OCI-LY7 (cell line): Measurements from ENCODE around the gene TMCO1.

Source experiments
- EZH2phosphoT487 ChIP-seq: fragments of 200-600 bp; sonication (generic); IDR thresholded peaks from 2 replicates; pipeline ENCODE4 v1.6.1; 2018; ENCODE audit warnings: low read depth, borderline replicate concordance, mild to moderate bottlenecking, mixed run types, antibody characterized with exemption, low read length, moderate library complexity, mixed read lengths
- TF ChIP-seq, protein P1 (sequence below): fragments of 200-600 bp; sonication (generic); conservative IDR thresholded peaks from 2 replicates; pipeline ENCODE4 v1.5.1; 2014; ENCODE audit warnings: mild to moderate bottlenecking, antibody characterized with exemption, low read length, moderate library complexity, mixed read lengths

DNA sequence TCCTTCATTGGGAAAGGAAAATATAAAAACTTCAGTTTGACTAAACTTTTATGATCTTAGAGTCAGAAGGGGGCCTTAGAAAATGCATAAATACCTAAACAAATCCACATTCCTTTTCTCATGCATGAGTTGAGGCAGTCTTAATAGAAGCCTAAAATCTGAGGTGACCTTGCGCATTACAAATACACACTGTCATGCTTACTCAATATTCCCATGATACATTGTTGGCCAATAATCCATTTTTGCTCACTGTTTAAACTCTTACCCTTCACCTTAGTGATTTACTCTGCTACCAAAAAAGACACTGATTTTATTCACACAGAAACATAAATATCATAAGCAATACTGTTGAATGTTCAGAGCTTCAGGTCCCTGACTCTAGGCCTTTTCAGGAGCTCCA lies 19.1 kb upstream of the TMCO1 start:
- TF ChIP-seq EZH2phosphoT487 = no peak
- TF ChIP-seq, protein P1, sequence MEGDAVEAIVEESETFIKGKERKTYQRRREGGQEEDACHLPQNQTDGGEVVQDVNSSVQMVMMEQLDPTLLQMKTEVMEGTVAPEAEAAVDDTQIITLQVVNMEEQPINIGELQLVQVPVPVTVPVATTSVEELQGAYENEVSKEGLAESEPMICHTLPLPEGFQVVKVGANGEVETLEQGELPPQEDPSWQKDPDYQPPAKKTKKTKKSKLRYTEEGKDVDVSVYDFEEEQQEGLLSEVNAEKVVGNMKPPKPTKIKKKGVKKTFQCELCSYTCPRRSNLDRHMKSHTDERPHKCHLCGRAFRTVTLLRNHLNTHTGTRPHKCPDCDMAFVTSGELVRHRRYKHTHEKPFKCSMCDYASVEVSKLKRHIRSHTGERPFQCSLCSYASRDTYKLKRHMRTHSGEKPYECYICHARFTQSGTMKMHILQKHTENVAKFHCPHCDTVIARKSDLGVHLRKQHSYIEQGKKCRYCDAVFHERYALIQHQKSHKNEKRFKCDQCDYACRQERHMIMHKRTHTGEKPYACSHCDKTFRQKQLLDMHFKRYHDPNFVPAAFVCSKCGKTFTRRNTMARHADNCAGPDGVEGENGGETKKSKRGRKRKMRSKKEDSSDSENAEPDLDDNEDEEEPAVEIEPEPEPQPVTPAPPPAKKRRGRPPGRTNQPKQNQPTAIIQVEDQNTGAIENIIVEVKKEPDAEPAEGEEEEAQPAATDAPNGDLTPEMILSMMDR = no peak
